IPS DF 4.7 (cell line): Measurements from ENCODE around the gene DENND4C.
"Not testable (repeated sequence)": the region's sequence is repeated elsewhere in the genome, so short reads cannot be mapped to it uniquely, and the experiment has no call there.

Experiments
- DNase-seq: peaks from one replicate; pipeline ENCODE4 v3.0.0-alpha.2; 2013; ENCODE audit warnings: low spot score; ENCODE audit errors: extremely low read depth

The DENND4C gene

GRCh38 chr9:19230355-19231125 lies at the start of gene DENND4C:
DENND4C (plus strand) TSS chr9:19230693; CDS start chr9:19276175, 45,482 bp downstream.
- peak; percentile 58 for DNase-seq

- no peak for DNase-seq
Measured at GRCh38 chr9:19180991-19181390, 49.5 kb upstream of the DENND4C start.

- DNase-seq: no peak
Measured at GRCh38 chr9:19181561-19181960, 48.9 kb upstream of the DENND4C start.

- DNase-seq: no peak
Measured at GRCh38 chr9:19184144-19184917, 46.2 kb upstream of the DENND4C start.

GRCh38 chr9:19185191-19185590 lies 45.3 kb upstream of the DENND4C start:
- DNase-seq: no peak

- no peak for DNase-seq
Measured at GRCh38 chr9:19186232-19186631, 44.3 kb upstream of the DENND4C start.

- no peak for DNase-seq
Measured at GRCh38 chr9:19188771-19189170, 41.7 kb upstream of the DENND4C start.

GRCh38 chr9:19192202-19193028 lies 38.1 kb upstream of the DENND4C start:
- DNase-seq: no peak

- no peak for DNase-seq
Measured at GRCh38 chr9:19193029-19193324, 37.5 kb upstream of the DENND4C start.

GRCh38 chr9:19193358-19193973 lies 37.0 kb upstream of the DENND4C start:
- not testable (repeated sequence) for DNase-seq

- no peak for DNase-seq
Measured at GRCh38 chr9:19198406-19198805, 32.1 kb upstream of the DENND4C start.

- no peak for DNase-seq
Measured at GRCh38 chr9:19199012-19199411, 31.5 kb upstream of the DENND4C start.

- DNase-seq: no peak
Measured at GRCh38 chr9:19200229-19200628, 30.3 kb upstream of the DENND4C start.

- no peak for DNase-seq
Measured at GRCh38 chr9:19201899-19202891, 28.3 kb upstream of the DENND4C start.

- no peak for DNase-seq
Measured at GRCh38 chr9:19203058-19203457, 27.4 kb upstream of the DENND4C start.

- no peak for DNase-seq
Measured at GRCh38 chr9:19208653-19209052, 21.8 kb upstream of the DENND4C start.

- no peak for DNase-seq
Measured at GRCh38 chr9:19209188-19209587, 21.3 kb upstream of the DENND4C start.

GRCh38 chr9:19213823-19214222 lies 16.7 kb upstream of the DENND4C start:
- no peak for DNase-seq

GRCh38 chr9:19216466-19216865 lies 14.0 kb upstream of the DENND4C start:
- DNase-seq: no peak

GRCh38 chr9:19221326-19221725 lies 9.2 kb upstream of the DENND4C start:
- DNase-seq: no peak
